ENCODE measurements around the gene GFI1. TPM values are rescaled to one million over a fixed set of nuclear protein-coding genes. Genes with fewer than 3 reads are reported as not detected.

Gene GFI1
- total and polyA plus RNA-seq, 5 donors = 0.18 to 0.59 (median 0.37) TPM; not detected in 1

- intact Hi-C loops (cut with DNase I) = no loop called here
- Histone ChIP-seq H3K27ac (ENCODE audit: low read length) (no peak overlapping the region), H3K4me1 (ENCODE audit: control insufficient read depth, insufficient read depth, low read length) (peaks cover 9% of the 10 kb centered on the region), H3K27me3 (ENCODE audit: control insufficient read depth, insufficient read depth) (no peaks in the 10 kb centered on the region), H3K4me3 (ENCODE audit: low read length) (peak overlapping the region; percentile 64), H3K9me3 (ENCODE audit: control insufficient read depth, low read length) (no peaks in the 10 kb centered on the region)
- no peak for ATAC-seq
- no peak for DNase-seq
- 69% methylated on average over 7 of the region's 7 CpGs for WGBS
Measured at GRCh38 chr1:92487078-92487605, 417 bp upstream of the GFI1 start.

GRCh38 chr1:92485381-92486250 is 1.1 kb downstream of the GFI1 start:
- peaks cover 10% of the 10 kb centered on the region for H3K4me1 ChIP-seq (ENCODE audit: control insufficient read depth, insufficient read depth, low read length)
- ATAC-seq (peak; percentile 30 to 41), DNase-seq (peak; percentile 20 to 77 (median 59))
- intact Hi-C loops (cut with DNase I) = no loop called here
- H3K27ac ChIP-seq (ENCODE audit: low read length) = no peak overlapping the region
- WGBS = 2% methylated on average over 82 of the region's 82 CpGs
- H3K4me3 ChIP-seq (ENCODE audit: low read length) = peak overlapping the region; percentile 64
- no peaks in the 10 kb centered on the region for H3K9me3 ChIP-seq (ENCODE audit: control insufficient read depth, low read length)
- no peaks in the 10 kb centered on the region for H3K27me3 ChIP-seq (ENCODE audit: control insufficient read depth, insufficient read depth)

- H3K4me1 ChIP-seq (ENCODE audit: control insufficient read depth, insufficient read depth, low read length) = peaks cover 10% of the 10 kb centered on the region
- peak; percentile 22 to 70 (median 61) for DNase-seq
- no peaks in the 10 kb centered on the region for H3K27me3 ChIP-seq (ENCODE audit: control insufficient read depth, insufficient read depth)
- peak overlapping the region; percentile 64 for H3K4me3 ChIP-seq (ENCODE audit: low read length)
- H3K27ac ChIP-seq (ENCODE audit: low read length) = no peak overlapping the region
- intact Hi-C loops (cut with DNase I) = no loop called here
- ATAC-seq = peak in 1 of 2 donors; percentile 7
- no peaks in the 10 kb centered on the region for H3K9me3 ChIP-seq (ENCODE audit: control insufficient read depth, low read length)
- 2% methylated on average over 65 of the region's 65 CpGs for WGBS
Measured at GRCh38 chr1:92484472-92485380, 2.0 kb downstream of the GFI1 start.

- peak; percentile 20 to 54 (median 50) for DNase-seq
- 3% methylated on average over 56 of the region's 56 CpGs for WGBS
- peak overlapping the region; percentile 64 for H3K4me3 ChIP-seq (ENCODE audit: low read length)
- H3K4me1 ChIP-seq (ENCODE audit: control insufficient read depth, insufficient read depth, low read length) = peaks cover 10% of the 10 kb centered on the region
- H3K27me3 ChIP-seq (ENCODE audit: control insufficient read depth, insufficient read depth) = no peaks in the 10 kb centered on the region
- H3K9me3 ChIP-seq (ENCODE audit: control insufficient read depth, low read length) = no peaks in the 10 kb centered on the region
- no peak for ATAC-seq
- no peak overlapping the region for H3K27ac ChIP-seq (ENCODE audit: low read length)
- intact Hi-C loops (cut with DNase I) = no loop called here
Measured at GRCh38 chr1:92483610-92484471, 2.9 kb downstream of the GFI1 start.

GRCh38 chr1:92482665-92483609 is 3.8 kb downstream of the GFI1 start:
- H3K27ac ChIP-seq (ENCODE audit: low read length) = no peak overlapping the region
- H3K4me1 ChIP-seq (ENCODE audit: control insufficient read depth, insufficient read depth, low read length) = peaks cover 10% of the 10 kb centered on the region
- ATAC-seq (no peak), DNase-seq (peak in 2 of 3 donors; percentile 49 to 54)
- no peaks in the 10 kb centered on the region for H3K27me3 ChIP-seq (ENCODE audit: control insufficient read depth, insufficient read depth)
- H3K9me3 ChIP-seq (ENCODE audit: control insufficient read depth, low read length) = no peaks in the 10 kb centered on the region
- WGBS = 3% methylated on average over 62 of the region's 62 CpGs
- intact Hi-C loops (cut with DNase I) = no loop called here
- peak overlapping the region; percentile 64 for H3K4me3 ChIP-seq (ENCODE audit: low read length)

GRCh38 chr1:92481971-92482664 is 4.6 kb downstream of the GFI1 start:
- H3K4me1 ChIP-seq (ENCODE audit: control insufficient read depth, insufficient read depth, low read length) = peaks cover 10% of the 10 kb centered on the region
- DNase-seq (no peak), ATAC-seq (peak in 1 of 2 donors; percentile 13)
- no peaks in the 10 kb centered on the region for H3K27me3 ChIP-seq (ENCODE audit: control insufficient read depth, insufficient read depth)
- H3K27ac ChIP-seq (ENCODE audit: low read length) = no peak overlapping the region
- peak overlapping the region; percentile 64 for H3K4me3 ChIP-seq (ENCODE audit: low read length)
- intact Hi-C loops (cut with DNase I) = no loop called here
- no peaks in the 10 kb centered on the region for H3K9me3 ChIP-seq (ENCODE audit: control insufficient read depth, low read length)
- 6% methylated on average over 39 of the region's 39 CpGs for WGBS

GRCh38 chr1:92481599-92481925 is 5.2 kb downstream of the GFI1 start:
- Histone ChIP-seq H3K27ac (ENCODE audit: low read length) (no peak overlapping the region), H3K27me3 (ENCODE audit: control insufficient read depth, insufficient read depth) (no peaks in the 10 kb centered on the region), H3K9me3 (ENCODE audit: control insufficient read depth, low read length) (no peaks in the 10 kb centered on the region), H3K4me1 (ENCODE audit: control insufficient read depth, insufficient read depth, low read length) (peaks cover 10% of the 10 kb centered on the region), H3K4me3 (ENCODE audit: low read length) (peak overlapping the region; percentile 64)
- intact Hi-C loops (cut with DNase I) = no loop called here
- DNase-seq = no peak
- ATAC-seq = no peak
- WGBS = 19% methylated on average over 12 of the region's 12 CpGs

GRCh38 chr1:92480813-92481598 is 5.7 kb downstream of the GFI1 start:
- H3K27ac ChIP-seq (ENCODE audit: low read length) = no peak overlapping the region
- 18% methylated on average over 65 of the region's 65 CpGs for WGBS
- H3K9me3 ChIP-seq (ENCODE audit: control insufficient read depth, low read length) = no peaks in the 10 kb centered on the region
- DNase-seq = peak in 2 of 3 donors; percentile 34 to 42
- H3K4me1 ChIP-seq (ENCODE audit: control insufficient read depth, insufficient read depth, low read length) = peaks cover 10% of the 10 kb centered on the region
- intact Hi-C loops (cut with DNase I) = no loop called here
- no peaks in the 10 kb centered on the region for H3K27me3 ChIP-seq (ENCODE audit: control insufficient read depth, insufficient read depth)
- no peak for ATAC-seq
- peak overlapping the region; percentile 64 for H3K4me3 ChIP-seq (ENCODE audit: low read length)
